H9 (cell line): Measurements from ENCODE around the gene UGT1A3. TPM values are rescaled to one million over a fixed set of nuclear protein-coding genes. Genes with fewer than 3 reads are reported as not detected.
A peak's percentile ranks its signal among the peaks of the same experiment; 100 is the strongest.

Experiments
- DNase-seq: peaks from one replicate; pipeline ENCODE4 v3.0.0-alpha.2; 2017
- H2AFZ ChIP-seq: one replicate; pipeline ENCODE4 v1.6.1; 2013; ENCODE audit warnings: mild to moderate bottlenecking, low read length, control low read depth, moderate library complexity
- H2AK5ac ChIP-seq: 2 replicates; pipeline ENCODE4 v1.6.1; 2013; ENCODE audit warnings: low read length, control low read depth, mixed read lengths; ENCODE audit not compliant: insufficient read length
- H2BK120ac ChIP-seq: one replicate; pipeline ENCODE4 v1.6.1; 2013; ENCODE audit warnings: low read depth, mild to moderate bottlenecking, low read length, control low read depth, inconsistent platforms; ENCODE audit not compliant: poor library complexity, severe bottlenecking
- H2BK12ac ChIP-seq: 2 replicates; pipeline ENCODE4 v1.6.1; 2013; ENCODE audit warnings: low read length, control low read depth, mixed read lengths, low read depth; ENCODE audit not compliant: insufficient read length
- H2BK15ac ChIP-seq: 2 replicates; pipeline ENCODE4 v1.6.1; 2013; ENCODE audit warnings: low read depth, low read length, control low read depth
- H2BK20ac ChIP-seq: one replicate; pipeline ENCODE4 v1.6.1; 2013; ENCODE audit warnings: low read depth, mild to moderate bottlenecking, low read length, control low read depth, inconsistent platforms; ENCODE audit not compliant: poor library complexity, severe bottlenecking
- H2BK5ac ChIP-seq: 2 replicates; pipeline ENCODE4 v1.6.1; 2013; ENCODE audit warnings: low read length, control low read depth, mixed read lengths; ENCODE audit not compliant: insufficient read length
- H3K14ac ChIP-seq: 2 replicates; pipeline ENCODE4 v1.6.1; 2013; ENCODE audit warnings: low read length, control low read depth; ENCODE audit not compliant: insufficient read depth
- H3K18ac ChIP-seq: 2 replicates; pipeline ENCODE4 v1.6.1; 2013; ENCODE audit warnings: low read depth, mild to moderate bottlenecking, mixed read lengths, low read length, control low read depth; ENCODE audit not compliant: insufficient read length
- H3K23ac ChIP-seq: 2 replicates; pipeline ENCODE4 v1.6.1; 2013; ENCODE audit warnings: low read length, control low read depth, mixed read lengths, low read depth; ENCODE audit not compliant: insufficient read length
- H3K23me2 ChIP-seq: 2 replicates; pipeline ENCODE4 v1.6.1; 2013; ENCODE audit warnings: low read depth, mild to moderate bottlenecking, mixed read lengths, low read length, control low read depth; ENCODE audit not compliant: insufficient read length, poor library complexity, severe bottlenecking
- H3K27ac ChIP-seq: 2 replicates; pipeline ENCODE4 v1.5.1; 2013; ENCODE audit warnings: low read length, control low read depth, mixed read lengths, low read depth; ENCODE audit not compliant: insufficient read length
- H3K27me3 ChIP-seq: 2 replicates; pipeline ENCODE4 v1.6.1; 2013; ENCODE audit warnings: low read length, control low read depth, inconsistent platforms; ENCODE audit not compliant: insufficient read depth
- H3K4ac ChIP-seq: 2 replicates; pipeline ENCODE4 v1.6.1; 2013; ENCODE audit warnings: low read depth, mild to moderate bottlenecking, control low read depth, inconsistent platforms, low read length, moderate library complexity
- H3K4me1 ChIP-seq: 2 replicates; pipeline ENCODE4 v1.6.1; 2013; ENCODE audit warnings: low read length, control low read depth, inconsistent platforms; ENCODE audit not compliant: insufficient read depth
- H3K4me2 ChIP-seq: 2 replicates; pipeline ENCODE4 v1.6.1; 2013; ENCODE audit warnings: low read length, control low read depth, mixed read lengths; ENCODE audit not compliant: insufficient read length, insufficient read depth
- H3K56ac ChIP-seq: 2 replicates; pipeline ENCODE4 v1.6.1; 2013; ENCODE audit warnings: low read depth, mild to moderate bottlenecking, mixed read lengths, low read length, control low read depth; ENCODE audit not compliant: insufficient read length
- H3K79me1 ChIP-seq: 2 replicates; pipeline ENCODE4 v1.6.1; 2013; ENCODE audit warnings: low read depth, mild to moderate bottlenecking, moderate library complexity, low read length, control low read depth, inconsistent platforms; ENCODE audit not compliant: insufficient read depth, poor library complexity, severe bottlenecking
- H3K79me2 ChIP-seq: 2 replicates; pipeline ENCODE4 v1.6.1; 2013; ENCODE audit warnings: low read length, control low read depth, inconsistent platforms; ENCODE audit not compliant: insufficient read depth
- H3K9ac ChIP-seq: 2 replicates; pipeline ENCODE4 v1.6.1; 2013; ENCODE audit warnings: low read length, control low read depth, mixed read lengths; ENCODE audit not compliant: insufficient read length; ENCODE audit errors: extremely low read depth
- H3K9me3 ChIP-seq: one replicate; pipeline ENCODE4 v1.6.1; 2013; ENCODE audit warnings: low read depth, low read length, inconsistent platforms; ENCODE audit not compliant: control insufficient read depth
- H3T11ph ChIP-seq: one replicate; pipeline ENCODE4 v1.6.1; 2013; ENCODE audit warnings: mild to moderate bottlenecking, low read length, control low read depth, inconsistent platforms
- H4K20me1 ChIP-seq: one replicate; pipeline ENCODE4 v1.6.1; 2013; ENCODE audit not compliant: control insufficient read depth, insufficient read length, insufficient read depth
- H4K5ac ChIP-seq: 2 replicates; pipeline ENCODE4 v1.6.1; 2013; ENCODE audit warnings: low read depth, mild to moderate bottlenecking, mixed read lengths, low read length, control low read depth; ENCODE audit not compliant: insufficient read length
- H4K8ac ChIP-seq: replicated peaks from 2 replicates; pipeline ENCODE4 v1.6.1; 2013; ENCODE audit warnings: low read length, control low read depth, mixed read lengths, low read depth; ENCODE audit not compliant: insufficient read length
- H4K91ac ChIP-seq: 2 replicates; pipeline ENCODE4 v1.6.1; 2013; ENCODE audit warnings: low read depth, mild to moderate bottlenecking, moderate library complexity, mixed read lengths, low read length, control low read depth; ENCODE audit not compliant: insufficient read length
- H3K27ac Mint-ChIP-seq, 3 experiments: 2 replicates in 2 of 3; 3 replicates in 1 of 3; pipeline ENCODE4 v1.8.0; 2020 to 2021; ENCODE audit warnings: mixed read lengths in 3 of 3, mild to moderate bottlenecking in 1 of 3, moderate library complexity in 1 of 3
- H3K27me3 Mint-ChIP-seq: 2 replicates; pipeline ENCODE4 v1.8.0; 2021; ENCODE audit warnings: low read depth, mild to moderate bottlenecking, moderate library complexity, mixed read lengths
- H3K36me3 Mint-ChIP-seq, 3 experiments: 2 replicates in 2 of 3; 3 replicates in 1 of 3; pipeline ENCODE4 v1.8.0; 2020 to 2021; ENCODE audit warnings: low read depth in 3 of 3, mixed read lengths in 3 of 3; ENCODE audit not compliant: insufficient read depth in 1 of 3
- H3K4me1 Mint-ChIP-seq, 2 experiments: 2 replicates each; pipeline ENCODE4 v1.8.0; 2020; ENCODE audit warnings: mixed read lengths in 2 of 2
- H3K4me3 Mint-ChIP-seq, 2 experiments: 2 replicates in 1 of 2; 3 replicates in 1 of 2; pipeline ENCODE4 v1.8.0; 2020 to 2021; ENCODE audit warnings: mild to moderate bottlenecking in 2 of 2, mixed read lengths in 2 of 2, moderate library complexity in 1 of 2
- H3K9me3 Mint-ChIP-seq, 2 experiments: 2 replicates in 1 of 2; 3 replicates in 1 of 2; pipeline ENCODE4 v1.8.0; 2020; ENCODE audit warnings: mild to moderate bottlenecking in 2 of 2, mixed read lengths in 2 of 2, moderate library complexity in 1 of 2
- WGBS: extraction: QIAGEN DNeasy Blood & Tissue Kit; methylation state at CpG from one replicate; pipeline ENCODE4 v1.1.7; 2013; ENCODE audit warnings: missing lambda C conversion rate, low lambda C conversion rate, mixed read lengths; ENCODE audit not compliant: insufficient read length; ENCODE audit errors: extremely low coverage; 5-methylcytosine and 5-hydroxymethylcytosine counted together
- total RNA-seq: library from RNA; stranded (reverse); gene quantifications from 2 replicates; pipeline ENCODE4 v1.2.1, GENCODE V29; 2021
- TF ChIP-seq, protein P1 (sequence below): fragments of 200-600 bp; sonication (generic); conservative IDR thresholded peaks from 3 replicates; pipeline ENCODE4 v1.8.0; 2021; ENCODE audit warnings: antibody characterized with exemption, mild to moderate bottlenecking

The UGT1A3 gene
- total RNA-seq, 1 experiment from 2014 or later: not detected

DNA sequence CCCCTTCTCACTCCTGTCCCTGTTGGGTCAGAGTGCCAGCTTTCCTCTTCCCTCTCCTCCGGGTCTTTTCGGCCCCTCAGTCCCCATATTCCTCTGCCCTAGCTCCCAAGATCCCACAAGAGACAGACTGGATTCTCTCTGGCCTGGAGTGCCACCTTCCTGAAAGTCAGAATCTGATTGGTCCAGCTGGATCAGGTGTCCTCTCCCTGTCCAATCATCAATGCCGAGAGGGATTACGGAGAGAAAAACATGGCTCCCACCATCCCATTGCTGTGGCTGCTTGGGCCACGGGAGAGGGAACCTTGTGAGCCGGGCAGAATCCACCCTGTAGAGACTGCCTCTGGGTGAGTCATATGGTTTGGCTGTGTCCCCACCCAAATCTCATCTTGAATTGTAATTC is 46.6 kb downstream of the UGT1A3 start:
- Histone ChIP-seq H4K20me1 (no peaks in the 10 kb centered on the region), H3K4me2 (no peak overlapping the region), H2AK5ac (no peak overlapping the region), H2BK12ac (no peak overlapping the region), H3K79me2 (no peaks in the 10 kb centered on the region), H3K4me1 (no peaks in the 10 kb centered on the region), H3K23ac (no peak overlapping the region), H3K9me3 (peaks cover 4% of the 10 kb centered on the region), H3K56ac (no peak overlapping the region), H3K9ac (no peak overlapping the region), H2AFZ (no peak overlapping the region), H3T11ph (no peak overlapping the region), H2BK15ac (no peak overlapping the region), H3K27ac (no peak overlapping the region), H4K5ac (no peak overlapping the region), H3K79me1 (no peaks in the 10 kb centered on the region), H3K23me2 (no peaks in the 10 kb centered on the region), H4K91ac (no peak overlapping the region), H4K8ac (no peak overlapping the region), H2BK120ac (no peak overlapping the region), H3K14ac (no peak overlapping the region), H2BK20ac (no peak overlapping the region), H3K4ac (no peak overlapping the region), H3K27me3 (no peaks in the 10 kb centered on the region), H3K18ac (no peak overlapping the region), H2BK5ac (no peak overlapping the region)
- TF ChIP-seq, protein P1, sequence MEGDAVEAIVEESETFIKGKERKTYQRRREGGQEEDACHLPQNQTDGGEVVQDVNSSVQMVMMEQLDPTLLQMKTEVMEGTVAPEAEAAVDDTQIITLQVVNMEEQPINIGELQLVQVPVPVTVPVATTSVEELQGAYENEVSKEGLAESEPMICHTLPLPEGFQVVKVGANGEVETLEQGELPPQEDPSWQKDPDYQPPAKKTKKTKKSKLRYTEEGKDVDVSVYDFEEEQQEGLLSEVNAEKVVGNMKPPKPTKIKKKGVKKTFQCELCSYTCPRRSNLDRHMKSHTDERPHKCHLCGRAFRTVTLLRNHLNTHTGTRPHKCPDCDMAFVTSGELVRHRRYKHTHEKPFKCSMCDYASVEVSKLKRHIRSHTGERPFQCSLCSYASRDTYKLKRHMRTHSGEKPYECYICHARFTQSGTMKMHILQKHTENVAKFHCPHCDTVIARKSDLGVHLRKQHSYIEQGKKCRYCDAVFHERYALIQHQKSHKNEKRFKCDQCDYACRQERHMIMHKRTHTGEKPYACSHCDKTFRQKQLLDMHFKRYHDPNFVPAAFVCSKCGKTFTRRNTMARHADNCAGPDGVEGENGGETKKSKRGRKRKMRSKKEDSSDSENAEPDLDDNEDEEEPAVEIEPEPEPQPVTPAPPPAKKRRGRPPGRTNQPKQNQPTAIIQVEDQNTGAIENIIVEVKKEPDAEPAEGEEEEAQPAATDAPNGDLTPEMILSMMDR: no peak
- no peak overlapping the region for H3K4me3 Mint-ChIP-seq
- H3K27me3 Mint-ChIP-seq: peaks cover 2% of the 10 kb centered on the region; the same call in 1 of the 2 replicates
- H3K36me3 Mint-ChIP-seq: peaks cover 1 to 4% (median 3%) of the 10 kb centered on the region in 3 experiments; a peak in 4 of 7 replicates
- H3K9me3 Mint-ChIP-seq: peaks cover 14 to 21% of the 10 kb centered on the region in 2 experiments; a peak in 4 of 5 replicates
- H3K4me1 Mint-ChIP-seq: no peaks in the 10 kb centered on the region
- no peak for DNase-seq
- H3K27ac Mint-ChIP-seq: peak overlapping the region in 1 of 3 experiments; percentile 25; a peak in 1 of 7 replicates
- WGBS: no CpG with 5 or more reads among the region's 6 CpGs
